ENCODE results near the gene SIGLEC6. TPM values are rescaled to one million over a fixed set of nuclear protein-coding genes. Genes with fewer than 3 reads are reported as not detected.

Gene SIGLEC6
- total RNA-seq, 1 experiment from 2014 or later, result not detected

DNA sequence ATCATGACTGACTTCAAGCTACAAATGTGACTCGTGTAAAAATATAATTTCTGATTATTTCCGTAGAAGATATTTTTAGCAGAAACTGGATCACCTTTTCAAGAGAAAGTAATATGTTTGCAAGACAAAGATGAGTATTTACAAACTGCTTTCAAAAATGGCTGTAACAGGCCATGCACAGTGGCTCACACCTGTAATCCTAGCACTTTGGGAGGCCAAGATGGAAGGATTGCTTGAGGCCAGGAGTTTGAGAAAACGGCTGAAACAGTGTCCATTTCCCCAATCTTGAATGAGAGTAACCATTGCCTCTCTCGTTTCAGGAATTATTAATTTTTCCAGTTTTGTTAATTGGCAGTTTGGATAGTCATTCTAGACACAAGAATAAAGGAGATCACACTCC is 36.1 kb upstream of the SIGLEC6 start:
- in situ Hi-C loops (cut with HindIII; ENCODE audit: low pct_unique_long_range_greater_than_20kb, low sequenced_read_pairs) (no loop called here), intact Hi-C loops (cut with micrococcal nuclease; ENCODE audit: unreplicated experiment) (no loop called here)
- no peak for DNase-seq (ENCODE audit: low read depth, low spot score)
- CTCF ChIA-PET, result no interaction called here
- no peak for ATAC-seq
- Histone ChIP-seq H3K27ac (ENCODE audit: low read length) (no peak overlapping the region), H3K4me1 (ENCODE audit: control insufficient read depth, insufficient read depth, low read length) (no peaks in the 10 kb centered on the region), H3K4me3 (ENCODE audit: low read depth in 2 of 2, low read length in 2 of 2) (no peak overlapping the region), H3K27me3 (ENCODE audit: control insufficient read depth, insufficient read depth, low read length) (peaks cover 9% of the 10 kb centered on the region), H3K36me3 (ENCODE audit: control insufficient read depth, insufficient read depth, low read length) (peaks cover 3% of the 10 kb centered on the region; the same call in 1 of the 2 replicates), H3K9me3 (ENCODE audit: control insufficient read depth, insufficient read depth, low read depth, low read length) (no peaks in the 10 kb centered on the region)
- no TSS peak for BruUV-seq (replicated peaks)
- POLR2A ChIA-PET, result no interaction called here
- no peak for TF ChIP-seq POLR2AphosphoS5 (IDR thresholded peaks at IDR 0.05; ENCODE audit: low read depth, low read length)
- TF ChIP-seq, protein P1, sequence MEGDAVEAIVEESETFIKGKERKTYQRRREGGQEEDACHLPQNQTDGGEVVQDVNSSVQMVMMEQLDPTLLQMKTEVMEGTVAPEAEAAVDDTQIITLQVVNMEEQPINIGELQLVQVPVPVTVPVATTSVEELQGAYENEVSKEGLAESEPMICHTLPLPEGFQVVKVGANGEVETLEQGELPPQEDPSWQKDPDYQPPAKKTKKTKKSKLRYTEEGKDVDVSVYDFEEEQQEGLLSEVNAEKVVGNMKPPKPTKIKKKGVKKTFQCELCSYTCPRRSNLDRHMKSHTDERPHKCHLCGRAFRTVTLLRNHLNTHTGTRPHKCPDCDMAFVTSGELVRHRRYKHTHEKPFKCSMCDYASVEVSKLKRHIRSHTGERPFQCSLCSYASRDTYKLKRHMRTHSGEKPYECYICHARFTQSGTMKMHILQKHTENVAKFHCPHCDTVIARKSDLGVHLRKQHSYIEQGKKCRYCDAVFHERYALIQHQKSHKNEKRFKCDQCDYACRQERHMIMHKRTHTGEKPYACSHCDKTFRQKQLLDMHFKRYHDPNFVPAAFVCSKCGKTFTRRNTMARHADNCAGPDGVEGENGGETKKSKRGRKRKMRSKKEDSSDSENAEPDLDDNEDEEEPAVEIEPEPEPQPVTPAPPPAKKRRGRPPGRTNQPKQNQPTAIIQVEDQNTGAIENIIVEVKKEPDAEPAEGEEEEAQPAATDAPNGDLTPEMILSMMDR (IDR thresholded peaks at IDR 0.05), result no peak
- TF ChIP-seq SIN3A (IDR thresholded peaks at IDR 0.05; ENCODE audit: borderline replicate concordance, insufficient read depth, low read depth, low read length), result no peak
- no peak for TF ChIP-seq TCF7L2 (IDR thresholded peaks at IDR 0.05; ENCODE audit: low read depth, low read length)
- TF ChIP-seq, protein P2, sequence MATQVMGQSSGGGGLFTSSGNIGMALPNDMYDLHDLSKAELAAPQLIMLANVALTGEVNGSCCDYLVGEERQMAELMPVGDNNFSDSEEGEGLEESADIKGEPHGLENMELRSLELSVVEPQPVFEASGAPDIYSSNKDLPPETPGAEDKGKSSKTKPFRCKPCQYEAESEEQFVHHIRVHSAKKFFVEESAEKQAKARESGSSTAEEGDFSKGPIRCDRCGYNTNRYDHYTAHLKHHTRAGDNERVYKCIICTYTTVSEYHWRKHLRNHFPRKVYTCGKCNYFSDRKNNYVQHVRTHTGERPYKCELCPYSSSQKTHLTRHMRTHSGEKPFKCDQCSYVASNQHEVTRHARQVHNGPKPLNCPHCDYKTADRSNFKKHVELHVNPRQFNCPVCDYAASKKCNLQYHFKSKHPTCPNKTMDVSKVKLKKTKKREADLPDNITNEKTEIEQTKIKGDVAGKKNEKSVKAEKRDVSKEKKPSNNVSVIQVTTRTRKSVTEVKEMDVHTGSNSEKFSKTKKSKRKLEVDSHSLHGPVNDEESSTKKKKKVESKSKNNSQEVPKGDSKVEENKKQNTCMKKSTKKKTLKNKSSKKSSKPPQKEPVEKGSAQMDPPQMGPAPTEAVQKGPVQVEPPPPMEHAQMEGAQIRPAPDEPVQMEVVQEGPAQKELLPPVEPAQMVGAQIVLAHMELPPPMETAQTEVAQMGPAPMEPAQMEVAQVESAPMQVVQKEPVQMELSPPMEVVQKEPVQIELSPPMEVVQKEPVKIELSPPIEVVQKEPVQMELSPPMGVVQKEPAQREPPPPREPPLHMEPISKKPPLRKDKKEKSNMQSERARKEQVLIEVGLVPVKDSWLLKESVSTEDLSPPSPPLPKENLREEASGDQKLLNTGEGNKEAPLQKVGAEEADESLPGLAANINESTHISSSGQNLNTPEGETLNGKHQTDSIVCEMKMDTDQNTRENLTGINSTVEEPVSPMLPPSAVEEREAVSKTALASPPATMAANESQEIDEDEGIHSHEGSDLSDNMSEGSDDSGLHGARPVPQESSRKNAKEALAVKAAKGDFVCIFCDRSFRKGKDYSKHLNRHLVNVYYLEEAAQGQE (IDR thresholded peaks at IDR 0.05; ENCODE audit: insufficient read depth in 1 of 2, low read depth in 2 of 2, low read length in 1 of 2), result no peak

DNA sequence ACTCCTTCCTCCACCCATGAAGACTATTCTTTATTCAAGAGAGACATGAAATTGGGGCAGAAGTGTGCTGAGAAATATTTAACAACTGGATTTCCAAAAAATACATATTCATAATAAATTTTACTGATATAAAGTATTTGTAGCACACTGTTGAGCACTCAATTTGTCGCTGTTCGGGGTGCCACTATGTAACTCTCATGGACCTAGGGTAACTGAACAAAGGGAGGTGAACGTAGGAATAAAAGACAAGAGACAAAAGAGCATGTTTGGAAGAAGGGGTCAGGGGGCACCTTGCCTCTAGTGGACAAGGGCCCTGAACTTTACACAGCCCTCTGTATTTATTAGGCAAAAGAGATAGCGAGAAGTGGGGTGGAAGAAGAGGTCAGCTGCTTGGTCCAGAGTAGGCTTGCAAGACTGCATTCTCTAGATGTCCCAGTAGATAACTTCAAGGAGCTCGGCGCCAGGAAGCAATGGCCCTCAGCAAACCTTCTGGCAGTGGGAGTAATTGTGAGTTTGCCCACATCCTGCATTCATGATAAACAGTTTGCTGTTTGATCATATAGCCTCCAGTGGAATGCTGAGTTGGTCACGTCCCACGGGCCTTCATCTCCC is 35.1 kb upstream of the SIGLEC6 start:
- no peaks in the 10 kb centered on the region for H3K9me3 ChIP-seq (ENCODE audit: control insufficient read depth, insufficient read depth, low read depth, low read length)
- peaks cover 1% of the 10 kb centered on the region; the same call in 1 of the 2 replicates for H3K36me3 ChIP-seq (ENCODE audit: control insufficient read depth, insufficient read depth, low read length)
- ATAC-seq (no peak), DNase-seq (ENCODE audit: low read depth, low spot score) (no peak)
- intact Hi-C loops (cut with micrococcal nuclease; ENCODE audit: unreplicated experiment) (no loop called here), in situ Hi-C loops (cut with HindIII; ENCODE audit: low pct_unique_long_range_greater_than_20kb, low sequenced_read_pairs) (no loop called here)
- CTCF ChIA-PET, result no interaction called here
- TF ChIP-seq POLR2AphosphoS5 (IDR thresholded peaks at IDR 0.05; ENCODE audit: low read depth, low read length) (no peak), SIN3A (IDR thresholded peaks at IDR 0.05; ENCODE audit: borderline replicate concordance, insufficient read depth, low read depth, low read length) (no peak), TCF7L2 (IDR thresholded peaks at IDR 0.05; ENCODE audit: low read depth, low read length) (no peak)
- TF ChIP-seq, protein P1 (IDR thresholded peaks at IDR 0.05), result no peak
- TF ChIP-seq, protein P2 (IDR thresholded peaks at IDR 0.05; ENCODE audit: insufficient read depth in 1 of 2, low read depth in 2 of 2, low read length in 1 of 2), result no peak
- POLR2A ChIA-PET, result no interaction called here
- BruUV-seq (replicated peaks), result no TSS peak
- H3K4me3 ChIP-seq (ENCODE audit: low read depth in 2 of 2, low read length in 2 of 2), result no peak overlapping the region
- no peaks in the 10 kb centered on the region for H3K4me1 ChIP-seq (ENCODE audit: control insufficient read depth, insufficient read depth, low read length)
- no peak overlapping the region for H3K27ac ChIP-seq (ENCODE audit: low read length)
- peaks cover 9% of the 10 kb centered on the region for H3K27me3 ChIP-seq (ENCODE audit: control insufficient read depth, insufficient read depth, low read length)

Data from Panc1 (cell line).